ENCODE results near the gene DUXB.

- TF ChIP-seq, protein P1, sequence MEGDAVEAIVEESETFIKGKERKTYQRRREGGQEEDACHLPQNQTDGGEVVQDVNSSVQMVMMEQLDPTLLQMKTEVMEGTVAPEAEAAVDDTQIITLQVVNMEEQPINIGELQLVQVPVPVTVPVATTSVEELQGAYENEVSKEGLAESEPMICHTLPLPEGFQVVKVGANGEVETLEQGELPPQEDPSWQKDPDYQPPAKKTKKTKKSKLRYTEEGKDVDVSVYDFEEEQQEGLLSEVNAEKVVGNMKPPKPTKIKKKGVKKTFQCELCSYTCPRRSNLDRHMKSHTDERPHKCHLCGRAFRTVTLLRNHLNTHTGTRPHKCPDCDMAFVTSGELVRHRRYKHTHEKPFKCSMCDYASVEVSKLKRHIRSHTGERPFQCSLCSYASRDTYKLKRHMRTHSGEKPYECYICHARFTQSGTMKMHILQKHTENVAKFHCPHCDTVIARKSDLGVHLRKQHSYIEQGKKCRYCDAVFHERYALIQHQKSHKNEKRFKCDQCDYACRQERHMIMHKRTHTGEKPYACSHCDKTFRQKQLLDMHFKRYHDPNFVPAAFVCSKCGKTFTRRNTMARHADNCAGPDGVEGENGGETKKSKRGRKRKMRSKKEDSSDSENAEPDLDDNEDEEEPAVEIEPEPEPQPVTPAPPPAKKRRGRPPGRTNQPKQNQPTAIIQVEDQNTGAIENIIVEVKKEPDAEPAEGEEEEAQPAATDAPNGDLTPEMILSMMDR (IDR thresholded peaks at IDR 0.05; ENCODE audit: low read depth, low read length), result no peak
- TF ChIP-seq POLR2A (IDR thresholded peaks at IDR 0.05; ENCODE audit: extremely low read depth, insufficient read length) (no peak), MYC (IDR thresholded peaks at IDR 0.05; ENCODE audit: low read depth, low read length) (no peak)
- TF ChIP-seq, protein P2, sequence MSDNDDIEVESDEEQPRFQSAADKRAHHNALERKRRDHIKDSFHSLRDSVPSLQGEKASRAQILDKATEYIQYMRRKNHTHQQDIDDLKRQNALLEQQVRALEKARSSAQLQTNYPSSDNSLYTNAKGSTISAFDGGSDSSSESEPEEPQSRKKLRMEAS (IDR thresholded peaks at IDR 0.05; ENCODE audit: low read depth, low read length), result no peak
These were observed 47.3 kb downstream of the DUXB start for GRCh38 chr16:75653922-75654321.

Measured in NB4 (cell line).